ENCODE results near the gene C1QL3.

C1QL3 gene

DNA sequence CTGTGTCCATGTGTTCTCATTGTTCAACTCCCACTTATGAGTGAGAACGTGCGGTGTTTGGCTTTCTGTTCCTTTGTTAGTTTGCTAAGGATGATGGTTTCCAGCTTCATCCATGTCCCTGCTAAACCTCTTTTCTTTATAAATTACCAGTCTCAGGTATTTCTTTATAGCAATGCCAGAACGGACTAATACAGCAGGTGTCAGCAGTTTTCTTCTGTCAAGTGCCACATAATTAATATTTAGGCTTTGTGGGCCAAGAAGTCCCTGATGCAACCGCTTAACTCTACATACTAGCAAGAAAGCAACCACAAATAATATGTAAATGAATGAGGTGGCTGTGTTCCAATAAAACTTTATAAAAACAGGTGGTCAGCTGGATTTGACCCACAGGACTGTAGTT lies 26.3 kb upstream of the C1QL3 start:
- DNase-seq (ENCODE audit: low read depth) = no peak
- TF ChIP-seq, protein P1, sequence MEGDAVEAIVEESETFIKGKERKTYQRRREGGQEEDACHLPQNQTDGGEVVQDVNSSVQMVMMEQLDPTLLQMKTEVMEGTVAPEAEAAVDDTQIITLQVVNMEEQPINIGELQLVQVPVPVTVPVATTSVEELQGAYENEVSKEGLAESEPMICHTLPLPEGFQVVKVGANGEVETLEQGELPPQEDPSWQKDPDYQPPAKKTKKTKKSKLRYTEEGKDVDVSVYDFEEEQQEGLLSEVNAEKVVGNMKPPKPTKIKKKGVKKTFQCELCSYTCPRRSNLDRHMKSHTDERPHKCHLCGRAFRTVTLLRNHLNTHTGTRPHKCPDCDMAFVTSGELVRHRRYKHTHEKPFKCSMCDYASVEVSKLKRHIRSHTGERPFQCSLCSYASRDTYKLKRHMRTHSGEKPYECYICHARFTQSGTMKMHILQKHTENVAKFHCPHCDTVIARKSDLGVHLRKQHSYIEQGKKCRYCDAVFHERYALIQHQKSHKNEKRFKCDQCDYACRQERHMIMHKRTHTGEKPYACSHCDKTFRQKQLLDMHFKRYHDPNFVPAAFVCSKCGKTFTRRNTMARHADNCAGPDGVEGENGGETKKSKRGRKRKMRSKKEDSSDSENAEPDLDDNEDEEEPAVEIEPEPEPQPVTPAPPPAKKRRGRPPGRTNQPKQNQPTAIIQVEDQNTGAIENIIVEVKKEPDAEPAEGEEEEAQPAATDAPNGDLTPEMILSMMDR (IDR thresholded peaks at IDR 0.05; ENCODE audit: insufficient read depth, low read depth, low read length, missing control alignments) = no peak
- H3K4me3 ChIP-seq (ENCODE audit: low read depth, low read length) = no peak overlapping the region

DNA sequence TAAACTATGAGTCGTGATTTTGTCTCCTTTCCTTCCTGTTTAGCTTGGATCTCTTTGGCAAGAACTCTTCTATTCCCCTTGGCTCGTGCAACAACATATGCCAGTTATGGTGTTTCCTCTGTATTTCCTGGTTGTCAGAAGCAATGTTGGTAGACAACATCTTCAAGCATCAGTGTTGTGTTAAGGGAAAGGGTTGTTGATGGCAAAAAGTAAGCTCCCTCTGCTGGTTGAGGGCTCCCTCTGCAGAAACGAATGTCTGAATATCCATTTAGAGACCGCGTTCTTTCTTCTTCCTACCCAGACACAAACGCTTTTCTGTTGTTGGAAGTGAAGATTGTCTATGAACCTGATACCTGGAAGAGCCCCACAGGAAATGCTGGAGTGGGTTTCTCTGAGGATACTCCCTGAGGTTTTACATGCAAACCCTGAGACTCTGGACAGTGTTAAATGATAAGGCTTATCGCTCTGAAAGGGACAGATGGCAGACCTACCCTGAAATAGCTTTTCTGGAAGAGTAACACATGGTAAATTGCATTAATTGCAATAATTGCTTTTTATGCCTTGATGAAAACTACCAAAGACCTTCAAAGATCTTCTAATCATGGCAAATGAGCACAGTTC lies 23.5 kb upstream of the C1QL3 start:
- TF ChIP-seq, protein P1 (IDR thresholded peaks at IDR 0.05; ENCODE audit: insufficient read depth, low read depth, low read length, missing control alignments) = peak; percentile 68
- H3K4me3 ChIP-seq (ENCODE audit: low read depth, low read length) = no peak overlapping the region
- DNase-seq (ENCODE audit: low read depth) = peak; percentile 49

DNA sequence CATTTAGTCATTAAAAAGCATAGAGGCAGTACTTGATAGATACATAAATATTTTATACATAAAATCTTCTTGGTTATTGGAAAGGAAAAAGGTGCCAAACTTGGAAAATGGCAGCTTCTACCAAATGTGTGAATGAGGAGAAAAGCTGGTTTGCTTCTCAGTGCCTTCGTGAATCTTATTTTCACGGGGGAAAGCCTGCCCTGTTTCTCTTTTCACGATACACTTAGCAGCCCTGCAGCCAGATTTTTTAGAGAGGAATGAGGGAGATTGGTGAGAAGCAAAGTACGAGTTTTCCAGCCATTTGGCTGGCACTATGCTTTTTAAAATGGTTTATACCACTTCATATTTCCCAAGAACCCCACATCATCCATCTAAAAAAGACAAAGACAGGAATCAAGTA lies 22.9 kb upstream of the C1QL3 start:
- H3K4me3 ChIP-seq (ENCODE audit: low read depth, low read length) = no peak overlapping the region
- DNase-seq (ENCODE audit: low read depth) = no peak
- TF ChIP-seq, protein P1 (IDR thresholded peaks at IDR 0.05; ENCODE audit: insufficient read depth, low read depth, low read length, missing control alignments) = no peak

DNA sequence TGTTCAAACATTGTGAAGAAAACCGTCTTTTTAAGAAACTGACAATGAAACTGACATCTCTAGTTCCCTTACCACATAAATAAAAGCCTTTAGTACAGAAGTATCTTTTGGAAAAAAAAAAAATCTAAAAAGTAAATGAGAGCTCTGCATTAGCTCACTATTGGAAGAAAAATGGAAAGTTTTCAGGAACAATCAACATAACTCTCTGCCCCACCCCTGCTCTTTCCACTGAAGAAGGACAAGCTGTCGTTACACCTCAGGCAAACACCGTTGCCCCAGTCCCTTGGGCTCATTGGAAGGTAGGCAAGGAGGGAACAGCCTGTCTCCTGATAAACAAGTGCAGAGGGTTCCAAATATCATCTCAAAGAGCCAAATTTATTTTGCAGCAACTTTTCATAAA lies 22.4 kb upstream of the C1QL3 start:
- TF ChIP-seq, protein P1 (IDR thresholded peaks at IDR 0.05; ENCODE audit: insufficient read depth, low read depth, low read length, missing control alignments) = no peak
- no peak for DNase-seq (ENCODE audit: low read depth)
- no peak overlapping the region for H3K4me3 ChIP-seq (ENCODE audit: low read depth, low read length)

DNA sequence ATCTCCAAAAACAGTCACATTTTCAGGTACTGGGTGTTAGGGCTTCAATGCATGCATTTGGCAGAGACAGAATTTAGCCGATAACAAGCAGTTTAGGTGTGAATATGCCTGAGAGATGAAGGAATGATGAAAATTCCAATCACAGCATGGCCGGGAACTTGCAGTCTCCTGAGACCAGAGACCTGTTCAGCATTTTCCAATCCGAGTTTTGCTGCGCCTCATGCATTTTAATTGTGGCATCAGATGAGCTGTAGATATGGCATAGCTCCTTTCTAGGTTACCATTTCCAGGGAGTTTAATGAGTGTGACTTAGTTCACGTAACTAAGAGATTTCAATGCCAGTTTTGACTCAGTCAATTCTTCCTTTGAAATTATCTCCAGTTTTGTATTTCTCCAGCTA lies 14.5 kb upstream of the C1QL3 start:
- no peak for DNase-seq (ENCODE audit: low read depth)
- no peak overlapping the region for H3K4me3 ChIP-seq (ENCODE audit: low read depth, low read length)
- TF ChIP-seq, protein P1 (IDR thresholded peaks at IDR 0.05; ENCODE audit: insufficient read depth, low read depth, low read length, missing control alignments) = no peak

DNA sequence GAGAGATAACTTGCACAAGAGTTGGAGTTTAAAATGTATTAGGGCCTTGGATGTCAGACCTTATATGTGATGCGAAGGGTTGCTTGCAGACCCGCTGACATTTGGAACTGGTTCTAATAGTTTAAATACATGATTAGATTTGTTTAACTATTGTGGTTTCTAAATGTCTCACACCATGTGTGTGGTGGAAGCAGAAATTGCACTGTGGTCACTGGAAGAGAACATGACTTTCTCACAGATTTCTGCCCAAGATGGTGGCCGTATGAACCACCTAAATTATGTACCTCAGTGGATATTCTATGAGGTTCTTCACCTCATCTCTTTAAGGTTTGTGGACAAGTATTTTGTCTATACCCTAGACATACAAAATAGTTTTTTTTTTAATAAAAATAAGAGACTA lies 8.2 kb upstream of the C1QL3 start:
- H3K4me3 ChIP-seq (ENCODE audit: low read depth, low read length) = no peak overlapping the region
- TF ChIP-seq, protein P1 (IDR thresholded peaks at IDR 0.05; ENCODE audit: insufficient read depth, low read depth, low read length, missing control alignments) = no peak
- peak; percentile 10 for DNase-seq (ENCODE audit: low read depth)

DNA sequence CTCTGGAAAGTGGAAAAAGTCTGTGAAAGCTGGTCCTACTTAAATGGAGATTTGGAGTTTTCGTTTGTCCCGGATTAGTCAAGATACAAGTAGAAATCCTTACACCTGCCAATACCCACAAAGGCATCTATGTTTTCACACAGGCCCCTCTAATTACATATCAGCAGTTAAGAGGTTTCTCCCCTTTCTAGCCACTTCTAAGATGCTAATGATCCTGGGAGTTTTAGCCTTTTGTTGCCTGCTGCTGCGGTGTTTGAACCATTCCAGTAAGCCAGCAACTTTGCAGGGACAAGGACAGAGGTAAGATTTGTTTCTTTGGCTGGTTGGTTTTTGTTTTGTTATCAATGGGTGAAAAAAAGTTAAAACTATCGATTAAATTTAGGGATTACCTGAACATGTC lies 5.8 kb upstream of the C1QL3 start:
- DNase-seq (ENCODE audit: low read depth) = no peak
- TF ChIP-seq, protein P1 (IDR thresholded peaks at IDR 0.05; ENCODE audit: insufficient read depth, low read depth, low read length, missing control alignments) = no peak
- no peak overlapping the region for H3K4me3 ChIP-seq (ENCODE audit: low read depth, low read length)

All from GM12865 (cell line).